Cardiac muscle cell (in vitro differentiated cells and primary cell): ENCODE measurements around the gene DGKD. TPM values are rescaled to one million over a fixed set of nuclear protein-coding genes. Genes with fewer than 3 reads are reported as not detected.

ENCODE experiments used
- DNase-seq, 2 donors: peaks; one replicate each; pipeline versions ENCODE4 v3.0.0 to v3.0.0-alpha.2; 2010 to 2017; ENCODE audit warnings: low read depth in 1 of 2, low spot score in 1 of 2
- H3K27ac ChIP-seq: fragments of 200-600 bp; sonication (generic); 2 replicates; pipeline ENCODE4 v1.5.1; 2016
- H3K27me3 ChIP-seq: fragments of 200-600 bp; sonication (generic); 2 replicates; pipeline ENCODE4 v1.6.0; 2016; ENCODE audit warnings: control low read depth
- H3K36me3 ChIP-seq: fragments of 200-600 bp; sonication (generic); 2 replicates; pipeline ENCODE4 v1.5.1; 2016; ENCODE audit warnings: control low read depth
- H3K4me1 ChIP-seq: fragments of 200-600 bp; sonication (generic); 2 replicates; pipeline ENCODE4 v1.8.1; 2017; ENCODE audit warnings: low read depth, mild to moderate bottlenecking, mixed run types
- H3K4me3 ChIP-seq: fragments of 200-600 bp; sonication (generic); 2 replicates; pipeline ENCODE4 v1.5.1; 2016; ENCODE audit warnings: mild to moderate bottlenecking
- H3K9me3 ChIP-seq: fragments of 200-600 bp; sonication (generic); 2 replicates; pipeline ENCODE4 v1.5.1; 2017; ENCODE audit warnings: low read depth, mild to moderate bottlenecking, control low read depth
- CTCF ChIP-seq: IDR thresholded peaks from 2 replicates; pipeline ENCODE4 v1.5.1; 2012; ENCODE audit warnings: low read depth, mild to moderate bottlenecking, low read length
- polyA plus RNA-seq: library from polyadenylated mRNA; unstranded; fragments of >200 nt; fragmentation: Nextera tagmentation; extraction: Ambion mirVana; gene quantifications from 2 replicates; pipeline ENCODE4 v1.2.1, GENCODE V29; 2016
- total RNA-seq: library from RNA; depleted of rRNA; stranded (reverse); fragments of >200 nt; gene quantifications from 2 replicates; pipeline ENCODE4 v1.2.3, GENCODE V29; 2016

The DGKD gene
- total and polyA plus RNA-seq, 2 experiments from 2014 or later, result 21.0 to 40.0 TPM

GRCh38 chr2:233422050-233422639, 67.9 kb downstream of the DGKD start:
- no peak for DNase-seq
- TF ChIP-seq CTCF, result no peak
- Histone ChIP-seq H3K4me3 (no peak overlapping the region), H3K4me1 (peaks cover 16% of the 10 kb centered on the region), H3K27me3 (no peaks in the 10 kb centered on the region), H3K27ac (no peak overlapping the region), H3K36me3 (no peaks in the 10 kb centered on the region), H3K9me3 (no peaks in the 10 kb centered on the region)

GRCh38 chr2:233422649-233423551, 68.6 kb downstream of the DGKD start:
- no peak overlapping the region for H3K27ac ChIP-seq
- no peak for DNase-seq
- no peaks in the 10 kb centered on the region for H3K9me3 ChIP-seq
- H3K4me1 ChIP-seq, result peaks cover 16% of the 10 kb centered on the region
- no peak overlapping the region for H3K4me3 ChIP-seq
- H3K27me3 ChIP-seq, result no peaks in the 10 kb centered on the region
- no peaks in the 10 kb centered on the region for H3K36me3 ChIP-seq
- no peak for TF ChIP-seq CTCF

GRCh38 chr2:233423552-233423860, 69.2 kb downstream of the DGKD start:
- Histone ChIP-seq H3K27ac (no peak overlapping the region), H3K4me1 (peaks cover 16% of the 10 kb centered on the region), H3K9me3 (no peaks in the 10 kb centered on the region), H3K4me3 (no peak overlapping the region), H3K36me3 (no peaks in the 10 kb centered on the region), H3K27me3 (no peaks in the 10 kb centered on the region)
- no peak for TF ChIP-seq CTCF
- DNase-seq, result no peak

GRCh38 chr2:233424154-233424951, 70.1 kb downstream of the DGKD start:
- no peak overlapping the region for H3K27ac ChIP-seq
- peak in 1 of 2 donors; percentile 17 for DNase-seq
- no peak overlapping the region for H3K4me3 ChIP-seq
- no peak for TF ChIP-seq CTCF
- H3K4me1 ChIP-seq, result peaks cover 14% of the 10 kb centered on the region
- H3K9me3 ChIP-seq, result no peaks in the 10 kb centered on the region
- no peaks in the 10 kb centered on the region for H3K36me3 ChIP-seq
- no peaks in the 10 kb centered on the region for H3K27me3 ChIP-seq

- no peak overlapping the region for H3K27ac ChIP-seq
- peak in 1 of 2 donors; percentile 63 for DNase-seq
- no peak for TF ChIP-seq CTCF
- no peaks in the 10 kb centered on the region for H3K27me3 ChIP-seq
- H3K4me1 ChIP-seq, result peaks cover 7% of the 10 kb centered on the region
- H3K9me3 ChIP-seq, result no peaks in the 10 kb centered on the region
- no peaks in the 10 kb centered on the region for H3K36me3 ChIP-seq
- H3K4me3 ChIP-seq, result no peak overlapping the region
Observed at GRCh38 chr2:233426619-233427342, 72.5 kb downstream of the DGKD start.
